Smooth muscle cell (in vitro differentiated cells): ENCODE measurements around the gene INAFM2. TPM values are rescaled to one million over a fixed set of nuclear protein-coding genes. Genes with fewer than 3 reads are reported as not detected.

Experiments
- DNase-seq: peaks from one replicate; lab custom pipeline; 2025; ENCODE audit not compliant: unreplicated experiment; lab: John Stamatoyannopoulos, UW
- H2AFZ ChIP-seq: fragments of 200-600 bp; sonication (generic); 2 replicates; pipeline ENCODE4 v1.6.0; 2016; ENCODE audit warnings: antibody characterized with exemption, low read depth, mild to moderate bottlenecking
- H3F3A ChIP-seq: fragments of 200-600 bp; sonication (generic); 2 replicates; pipeline ENCODE4 v1.6.0; 2017; ENCODE audit warnings: antibody characterized with exemption, low read depth
- H3K27ac ChIP-seq: fragments of 200-600 bp; sonication (generic); 2 replicates; pipeline ENCODE4 v1.5.1; 2016; ENCODE audit warnings: low read depth, mild to moderate bottlenecking
- H3K27me3 ChIP-seq: fragments of 200-600 bp; sonication (generic); 2 replicates; pipeline ENCODE4 v1.6.1; 2016; ENCODE audit warnings: low read depth, mild to moderate bottlenecking
- H3K36me3 ChIP-seq: fragments of 200-600 bp; sonication (generic); 2 replicates; pipeline ENCODE4 v1.5.1; 2016; ENCODE audit warnings: low read depth
- H3K4me1 ChIP-seq: fragments of 200-600 bp; sonication (generic); 2 replicates; pipeline ENCODE4 v1.5.1; 2016; ENCODE audit warnings: low read depth
- H3K4me2 ChIP-seq: fragments of 200-600 bp; sonication (generic); 2 replicates; pipeline ENCODE4 v1.6.0; 2016; ENCODE audit warnings: mild to moderate bottlenecking
- H3K4me3 ChIP-seq: fragments of 200-600 bp; sonication (generic); 2 replicates; pipeline ENCODE4 v1.5.1; 2016; ENCODE audit warnings: mild to moderate bottlenecking
- H3K79me2 ChIP-seq: fragments of 200-600 bp; sonication (generic); 2 replicates; pipeline ENCODE4 v1.6.0; 2016; ENCODE audit warnings: low read depth, mild to moderate bottlenecking
- H3K9ac ChIP-seq: fragments of 200-600 bp; sonication (generic); 2 replicates; pipeline ENCODE4 v1.6.0; 2016; ENCODE audit warnings: low read depth
- H3K9me3 ChIP-seq: fragments of 200-600 bp; sonication (generic); replicated peaks from 2 replicates; pipeline ENCODE4 v1.5.1; 2016; ENCODE audit warnings: low read depth
- H4K20me1 ChIP-seq: fragments of 200-600 bp; sonication (generic); 2 replicates; pipeline ENCODE4 v1.6.0; 2016; ENCODE audit warnings: low read depth
- CTCF ChIP-seq: fragments of 200-600 bp; sonication (generic); IDR thresholded peaks from 2 replicates; pipeline ENCODE4 v1.5.1; 2017; ENCODE audit warnings: borderline replicate concordance, mild to moderate bottlenecking, antibody characterized with exemption; ENCODE audit not compliant: insufficient read depth, poor library complexity, severe bottlenecking
- WGBS: methylation state at CpG from one replicate; pipeline ENCODE4 v1.1.7; 2016; ENCODE audit warnings: low lambda C conversion rate; 5-methylcytosine and 5-hydroxymethylcytosine counted together
- polyA plus RNA-seq: library from polyadenylated mRNA; unstranded; fragments of >200 nt; fragmentation: Nextera tagmentation; extraction: Ambion mirVana; gene quantifications from 2 replicates; pipeline ENCODE4 v1.2.1, GENCODE V29; 2016
- total RNA-seq: library from RNA; depleted of rRNA; stranded (reverse); fragments of >200 nt; gene quantifications from 2 replicates; pipeline ENCODE4 v1.2.3, GENCODE V29; 2014

The INAFM2 gene
- total and polyA plus RNA-seq, 2 experiments from 2014 or later: 23.9 to 28.1 TPM

- Histone ChIP-seq H2AFZ (no peak overlapping the region), H3K4me3 (peak overlapping the region; percentile 53), H3F3A (no peaks in the 10 kb centered on the region), H3K9me3 (no peaks in the 10 kb centered on the region), H3K4me1 (peaks cover 33% of the 10 kb centered on the region), H3K4me2 (peak overlapping the region; percentile 84), H4K20me1 (peaks cover 17% of the 10 kb centered on the region), H3K79me2 (peaks cover 23% of the 10 kb centered on the region), H3K36me3 (no peaks in the 10 kb centered on the region), H3K9ac (no peak overlapping the region), H3K27ac (no peak overlapping the region), H3K27me3 (peaks cover 2% of the 10 kb centered on the region)
- TF ChIP-seq CTCF: no peak
- no peak for DNase-seq
- WGBS: 23% methylated on average over 25 of the region's 26 CpGs
Observed at GRCh38 chr15:40322531-40323238, 807 bp upstream of the INAFM2 start.

- Histone ChIP-seq H3K27ac (no peak overlapping the region), H3F3A (no peaks in the 10 kb centered on the region), H3K9me3 (no peaks in the 10 kb centered on the region), H3K36me3 (no peaks in the 10 kb centered on the region), H4K20me1 (peaks cover 17% of the 10 kb centered on the region), H3K4me1 (peaks cover 43% of the 10 kb centered on the region), H2AFZ (no peak overlapping the region), H3K27me3 (no peaks in the 10 kb centered on the region), H3K4me3 (peak overlapping the region; percentile 66), H3K9ac (peak overlapping the region; percentile 69), H3K4me2 (peak overlapping the region; percentile 94), H3K79me2 (peaks cover 23% of the 10 kb centered on the region)
- TF ChIP-seq CTCF: no peak
- 1% methylated on average over 61 of the region's 101 CpGs for WGBS
- no peak for DNase-seq
Observed at GRCh38 chr15:40323953-40324937, 753 bp downstream of the INAFM2 start.

- Histone ChIP-seq H2AFZ (no peak overlapping the region), H4K20me1 (peaks cover 17% of the 10 kb centered on the region), H3K9me3 (no peaks in the 10 kb centered on the region), H3K4me2 (peak overlapping the region; percentile 94), H3K4me1 (peaks cover 46% of the 10 kb centered on the region), H3K27ac (no peak overlapping the region), H3F3A (peaks cover 5% of the 10 kb centered on the region), H3K36me3 (no peaks in the 10 kb centered on the region), H3K9ac (peak overlapping the region; percentile 69), H3K79me2 (peaks cover 23% of the 10 kb centered on the region), H3K27me3 (no peaks in the 10 kb centered on the region), H3K4me3 (peak overlapping the region; percentile 66)
- TF ChIP-seq CTCF: no peak
- no peak for DNase-seq
- WGBS: 83% methylated on average over 2 of the region's 2 CpGs
Observed at GRCh38 chr15:40325188-40325587, 1.7 kb downstream of the INAFM2 start.
